Measurements from ENCODE around the gene DPT.
"Not testable (repeated sequence)": the region's sequence is repeated elsewhere in the genome, so short reads cannot be mapped to it uniquely, and the experiment has no call there.

DPT gene

DNA sequence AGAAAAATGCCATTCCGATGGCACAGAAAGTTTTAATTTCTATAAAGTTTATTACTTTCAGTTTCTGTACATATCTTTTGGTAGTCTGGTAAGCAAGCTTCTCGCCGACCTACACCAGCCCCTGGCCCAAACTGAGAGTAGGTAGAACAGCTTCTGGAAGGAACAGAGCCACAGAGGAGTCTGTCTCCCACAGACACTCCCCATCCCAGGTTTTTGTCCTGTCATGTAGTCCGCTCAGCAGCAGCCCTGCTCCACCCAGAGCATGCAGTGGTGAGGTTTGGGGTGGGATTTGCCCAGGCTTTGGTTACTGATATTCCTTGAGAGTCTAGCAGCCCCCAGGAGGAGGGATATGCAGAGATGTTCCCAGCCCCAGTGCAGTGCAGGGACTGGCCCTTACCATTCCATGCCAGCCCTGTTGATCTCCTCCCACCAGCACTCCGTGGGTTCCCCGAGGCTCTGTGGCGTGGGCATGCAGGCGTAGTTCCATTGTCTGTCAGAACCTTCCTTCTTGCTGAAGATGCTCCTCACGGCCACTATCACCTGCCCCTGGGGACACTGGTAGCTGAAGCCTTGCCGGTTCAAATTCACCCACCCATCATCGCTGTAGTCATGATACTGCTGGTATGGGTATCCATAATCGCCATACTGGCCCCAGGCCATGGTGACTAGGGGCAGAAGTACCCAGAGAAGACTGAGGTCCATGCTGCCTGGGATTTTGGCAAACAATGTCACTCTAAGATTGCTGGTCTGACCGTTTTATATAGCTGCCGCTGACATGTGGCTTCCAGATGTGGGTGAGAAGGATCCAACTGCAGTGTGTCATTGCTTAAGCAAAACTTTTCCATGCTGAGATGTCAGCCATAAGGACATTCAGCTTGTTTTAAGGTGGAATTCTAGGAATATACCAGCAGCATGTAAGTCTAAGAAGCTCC, at the start of gene DPT:
DPT (minus strand) TSS at position 734 of the 932 bp plus-strand sequence; CDS start at position 702, 32 bp downstream.
- no peak for DNase-seq

- DNase-seq: no peak
These were observed 46.4 kb upstream of the DPT start for GRCh38 chr1:168775366-168775765.

GRCh38 chr1:168774241-168774640, 45.2 kb upstream of the DPT start:
- DNase-seq: no peak

DNA sequence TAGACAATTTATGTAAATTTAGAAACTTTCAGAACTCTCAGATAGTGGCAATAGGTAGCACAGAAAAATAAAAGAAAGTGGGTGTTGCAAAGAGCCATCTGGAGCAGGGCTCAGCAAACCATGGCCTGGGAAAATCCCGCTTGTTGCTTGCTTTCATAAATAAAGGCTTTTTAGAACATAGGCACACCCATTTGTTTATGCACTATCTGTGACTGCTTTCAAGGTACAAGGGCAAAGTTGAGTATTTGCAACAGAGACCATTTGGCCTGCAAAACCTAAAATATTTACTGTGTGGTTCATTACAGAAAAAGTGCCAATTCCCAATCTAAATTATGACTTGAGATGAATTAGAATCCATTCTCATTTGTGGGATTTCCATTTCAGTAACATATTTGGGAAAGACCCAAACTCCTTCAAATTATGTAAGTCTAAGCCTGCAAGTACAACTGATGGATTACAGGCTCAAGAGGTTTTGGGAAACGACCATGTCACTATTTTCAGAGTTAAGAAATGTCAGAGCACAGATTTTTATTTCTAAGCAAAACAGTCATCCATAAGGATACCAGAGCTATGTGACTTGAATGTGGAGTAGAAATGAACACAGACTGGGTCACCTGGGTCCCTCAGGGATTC, 43.5 kb upstream of the DPT start:
- no peak for DNase-seq

DNA sequence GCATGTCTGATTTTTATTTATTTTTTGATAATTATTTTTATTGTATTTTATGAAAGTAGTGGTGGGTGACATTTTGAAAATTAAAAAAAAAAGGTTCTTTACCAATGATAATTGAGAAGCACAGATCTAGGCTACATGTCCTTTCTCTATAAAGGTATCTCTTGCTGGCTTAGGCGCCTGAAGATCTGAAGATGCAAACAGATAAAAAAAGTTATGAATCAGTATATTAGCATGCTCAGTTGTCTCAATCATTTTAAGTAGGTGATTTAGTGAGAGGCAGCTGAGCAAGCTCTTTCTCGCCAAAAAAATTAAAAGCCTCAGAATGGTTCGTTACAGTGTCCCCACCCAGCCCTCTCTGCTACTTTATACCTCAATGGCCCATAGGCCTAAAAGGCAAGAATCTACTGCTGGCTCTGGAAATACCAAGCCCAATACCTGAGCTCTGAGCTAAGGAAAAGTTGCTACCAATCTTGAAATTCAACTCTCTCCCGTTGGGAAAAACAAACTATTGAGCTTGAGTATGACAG, 42.2 kb upstream of the DPT start:
- no peak for DNase-seq

DNA sequence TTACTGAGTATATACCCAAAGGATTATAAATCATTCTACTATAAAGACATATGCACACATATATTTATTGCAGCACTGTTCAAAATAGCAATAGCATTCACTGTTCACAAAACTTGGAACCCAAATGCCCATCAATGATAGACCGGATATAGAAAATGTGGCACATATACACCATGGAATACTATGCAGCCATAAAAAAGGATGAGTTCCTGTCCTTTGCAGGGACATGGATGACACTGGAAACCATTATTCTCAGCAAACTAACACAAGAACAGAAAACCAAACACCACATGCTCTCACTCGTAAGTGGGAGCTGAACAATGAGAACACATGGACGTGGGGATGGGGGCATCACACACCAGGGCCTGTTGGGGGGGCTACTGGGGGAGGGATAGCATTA, 40.9 kb upstream of the DPT start:
- DNase-seq: not testable (repeated sequence)

DNA sequence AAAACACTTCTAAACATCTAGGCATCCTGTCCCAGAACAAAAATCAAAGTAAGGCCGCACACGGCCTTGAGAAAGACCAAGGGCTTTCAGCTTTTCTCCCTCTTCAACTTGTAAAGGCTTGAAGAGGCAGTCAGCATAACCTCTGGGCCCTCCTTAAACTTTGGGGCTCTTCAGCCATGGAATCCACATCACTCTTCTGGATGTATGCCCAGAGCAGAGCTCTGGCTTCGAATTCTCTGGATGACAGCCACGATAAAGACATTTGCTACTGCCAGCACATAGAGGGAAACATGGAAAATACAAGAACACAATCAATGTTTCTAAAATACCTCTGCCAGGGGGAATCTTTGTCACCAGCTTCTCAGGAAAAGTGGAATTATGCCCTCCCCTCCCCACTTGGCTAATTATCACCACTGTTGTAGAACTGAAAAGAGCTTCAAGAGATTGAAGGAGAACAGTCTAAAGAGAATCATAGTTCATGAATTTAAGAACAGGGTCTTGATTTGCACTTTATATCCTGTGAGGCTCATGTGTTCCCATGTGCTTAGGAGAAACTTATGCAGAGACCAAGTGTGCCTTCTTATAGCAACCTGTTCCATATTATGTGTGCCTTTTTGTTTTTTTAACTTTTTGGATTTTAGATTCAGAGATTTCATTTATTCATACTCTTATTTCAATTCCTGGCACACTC, 39.0 kb upstream of the DPT start:
- DNase-seq: no peak

- DNase-seq: no peak
These were observed 37.6 kb upstream of the DPT start for GRCh38 chr1:168766568-168766967.

GRCh38 chr1:168763031-168763430, 34.0 kb upstream of the DPT start:
- DNase-seq: no peak

GRCh38 chr1:168762473-168762872, 33.5 kb upstream of the DPT start:
- no peak for DNase-seq

DNA sequence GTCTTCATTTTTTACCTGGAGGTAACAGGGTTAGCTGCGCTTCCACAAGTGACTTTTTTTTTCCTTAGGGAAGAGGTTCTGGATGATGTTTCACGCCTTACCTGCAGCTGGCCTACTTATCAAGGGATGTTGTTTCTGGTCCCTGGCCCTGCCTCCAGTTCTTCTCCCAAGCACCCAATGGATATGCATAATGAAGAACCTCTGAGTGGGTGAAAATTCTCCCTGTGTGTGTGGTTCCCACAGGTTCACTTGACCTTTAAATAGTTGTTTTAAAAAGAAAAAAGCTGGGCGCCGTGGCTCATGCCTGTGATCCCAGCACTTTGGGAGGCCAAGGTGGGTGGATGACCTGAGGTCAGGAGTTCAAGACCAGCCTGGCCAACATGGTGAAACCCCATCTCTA, 31.8 kb upstream of the DPT start:
- DNase-seq: no peak

- no peak for DNase-seq
These were observed 31.2 kb upstream of the DPT start for GRCh38 chr1:168760241-168760640.

- DNase-seq: no peak
These were observed 30.1 kb upstream of the DPT start for GRCh38 chr1:168759077-168759476.

DNA sequence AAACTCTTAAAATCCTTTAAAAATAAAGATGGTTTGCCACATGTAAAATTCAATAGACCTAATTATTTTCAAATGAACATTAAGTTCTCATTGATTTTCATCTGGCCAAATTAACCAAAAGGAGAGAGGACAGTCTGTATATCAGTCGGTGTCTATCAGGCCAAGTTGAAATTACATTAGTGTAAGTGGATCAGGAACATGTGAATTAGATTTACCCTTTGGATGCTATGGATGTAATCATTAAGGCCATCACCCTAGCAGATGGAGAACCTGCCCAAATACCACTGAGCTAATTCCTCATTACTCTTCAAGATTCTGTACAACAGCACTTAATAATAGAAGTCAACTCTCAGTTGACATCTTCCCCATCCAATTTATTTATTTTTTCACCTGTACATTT, 29.5 kb upstream of the DPT start:
- no peak for DNase-seq

GRCh38 chr1:168755800-168756418, 26.9 kb upstream of the DPT start:
- DNase-seq: no peak

- DNase-seq: no peak
These were observed 23.3 kb upstream of the DPT start for GRCh38 chr1:168752171-168752832.

DNA sequence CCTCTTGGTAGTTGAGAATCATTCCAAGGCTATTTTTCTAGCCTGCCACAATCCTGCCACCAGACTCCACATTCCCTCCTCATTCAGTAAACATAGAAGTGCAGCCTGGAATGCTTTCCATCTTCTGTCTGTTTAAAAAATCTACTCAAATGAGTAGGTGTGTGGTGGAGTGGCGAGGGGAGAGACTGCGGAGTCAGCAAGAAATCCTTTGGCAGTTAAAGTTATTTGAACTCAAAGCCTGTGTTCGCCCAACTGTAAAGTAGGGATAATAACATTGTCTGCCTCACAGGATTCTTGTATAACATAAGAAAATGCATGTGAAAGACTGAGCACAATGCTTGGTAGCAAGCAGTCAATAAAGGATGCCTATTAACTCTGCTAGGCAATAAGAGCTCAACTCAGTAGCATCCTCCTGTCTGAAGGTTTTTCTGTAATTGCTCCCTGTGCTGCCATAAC, 22.2 kb upstream of the DPT start:
- no peak for DNase-seq

DNA sequence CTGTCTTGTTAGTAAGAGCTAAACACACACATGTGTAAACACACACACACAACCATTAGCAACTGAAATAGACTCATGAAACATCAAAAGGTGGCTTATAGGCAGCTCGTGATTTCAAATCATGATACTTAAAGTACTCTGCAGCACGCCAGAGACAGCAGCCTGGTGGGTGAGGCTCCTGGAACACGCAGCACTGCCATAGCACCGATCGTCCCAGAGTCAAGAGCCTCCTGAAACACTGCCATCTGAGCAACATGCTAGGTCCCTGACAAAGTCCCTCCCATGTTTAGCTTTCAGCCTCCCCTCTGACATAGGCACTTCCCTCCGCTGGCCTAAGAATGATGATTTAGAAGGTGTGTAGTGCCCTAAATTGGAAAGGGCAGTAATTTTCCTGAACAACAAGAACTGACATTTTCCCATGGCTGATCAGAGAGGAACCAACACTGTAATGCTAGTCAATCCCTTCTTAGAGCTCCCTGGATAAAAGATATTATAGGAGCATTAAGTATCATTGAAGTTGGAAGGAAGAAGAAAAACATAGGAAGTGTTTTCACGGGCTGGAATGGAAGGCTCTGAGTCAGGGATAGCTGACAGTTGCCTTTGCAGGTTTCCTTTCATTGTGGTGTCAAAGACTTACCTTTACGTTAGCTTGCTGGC, 14.1 kb upstream of the DPT start:
- DNase-seq: no peak

- no peak for DNase-seq
These were observed 13.4 kb upstream of the DPT start for GRCh38 chr1:168742386-168742785.

DNA sequence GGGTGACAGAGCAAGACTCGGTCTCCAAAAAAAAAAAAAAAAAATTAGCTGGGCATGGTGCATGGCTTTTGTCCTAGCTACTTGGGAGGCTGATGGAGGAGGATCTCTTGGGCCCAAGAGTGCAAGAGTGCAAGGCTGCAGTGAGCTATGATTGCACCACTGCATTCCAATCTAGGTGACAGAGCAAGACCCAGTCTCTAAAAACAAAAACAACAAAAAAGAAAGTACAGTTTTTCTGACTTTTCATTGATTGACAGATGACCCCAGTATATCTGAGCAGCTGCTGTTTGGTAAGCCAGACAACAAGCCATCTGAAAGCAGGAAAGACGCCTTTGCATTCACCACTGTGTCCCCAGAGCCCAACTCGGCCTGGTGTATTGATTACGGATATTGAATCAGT, 10.9 kb upstream of the DPT start:
- no peak for DNase-seq

DNA sequence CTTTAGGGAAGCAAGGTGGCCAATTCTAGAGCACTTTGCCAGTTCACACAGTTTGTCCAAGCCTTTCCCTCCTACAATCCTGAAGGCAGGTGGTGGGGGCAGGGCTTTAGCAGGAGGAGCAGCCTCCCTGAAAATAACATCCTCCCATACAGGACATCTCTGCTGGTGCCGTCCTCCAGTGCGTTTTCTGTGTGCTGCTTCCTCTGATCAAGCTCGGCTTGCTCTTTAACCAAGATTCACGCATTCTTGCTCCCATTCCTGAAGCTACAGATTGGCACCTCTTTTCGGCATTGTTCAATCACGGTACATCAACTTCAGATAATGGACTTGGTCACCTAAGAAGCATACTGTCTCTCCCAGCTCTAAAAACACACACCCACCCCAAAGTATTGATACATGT, 7.5 kb upstream of the DPT start:
- DNase-seq: no peak

DNA sequence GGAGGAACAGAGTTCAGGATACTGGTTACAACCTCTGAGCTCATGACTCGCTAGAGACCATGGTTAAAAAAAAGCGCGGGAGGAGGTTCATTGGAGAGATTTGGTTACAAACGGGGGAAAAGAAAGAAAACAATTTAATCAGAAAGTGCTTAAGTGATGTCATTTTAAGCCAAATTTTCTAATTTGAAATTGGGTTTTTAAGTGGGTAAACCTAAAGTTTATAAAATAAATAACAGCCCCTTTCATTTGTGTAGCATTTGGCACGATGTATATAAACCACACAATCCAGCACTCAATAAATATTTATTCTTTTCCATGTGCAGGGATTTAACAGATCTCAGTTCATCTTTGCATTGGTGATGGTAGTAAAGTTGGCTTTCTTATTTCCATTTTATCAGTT, 7.0 kb upstream of the DPT start:
- no peak for DNase-seq
